ENCODE results near the gene AFAP1.

AFAP1 gene

GRCh38 chr4:7753271-7753670, 186.4 kb downstream of the AFAP1 start:
- TF ChIP-seq CTCF (conservative IDR thresholded peaks at IDR 0.05; ENCODE audit: low read depth, low read length), result no peak
- H3K4me3 ChIP-seq (ENCODE audit: low read length), result no peak overlapping the region
- DNase-seq (ENCODE audit: low read depth), result no peak

GRCh38 chr4:7752649-7753048, 187.0 kb downstream of the AFAP1 start:
- no peak for DNase-seq (ENCODE audit: low read depth)
- no peak for TF ChIP-seq CTCF (conservative IDR thresholded peaks at IDR 0.05; ENCODE audit: low read depth, low read length)

GRCh38 chr4:7750972-7751371, 188.7 kb downstream of the AFAP1 start:
- no peak for DNase-seq (ENCODE audit: low read depth)
- no peak for TF ChIP-seq CTCF (conservative IDR thresholded peaks at IDR 0.05; ENCODE audit: low read depth, low read length)
- no peak overlapping the region for H3K4me3 ChIP-seq (ENCODE audit: low read length)

More at GRCh38 chr4:7752649-7753048, 187.0 kb downstream of the AFAP1 start:
- H3K4me3 ChIP-seq (ENCODE audit: low read length), result no peak overlapping the region

GRCh38 chr4:7750523-7750922, 189.1 kb downstream of the AFAP1 start:
- TF ChIP-seq CTCF (conservative IDR thresholded peaks at IDR 0.05; ENCODE audit: low read depth, low read length), result no peak
- H3K4me3 ChIP-seq (ENCODE audit: low read length), result no peak overlapping the region
- DNase-seq (ENCODE audit: low read depth), result no peak

GRCh38 chr4:7747566-7747965, 192.1 kb downstream of the AFAP1 start:
- TF ChIP-seq CTCF (conservative IDR thresholded peaks at IDR 0.05; ENCODE audit: low read depth, low read length), result no peak
- H3K4me3 ChIP-seq (ENCODE audit: low read length), result no peak overlapping the region
- DNase-seq (ENCODE audit: low read depth), result no peak

- no peak for TF ChIP-seq CTCF (conservative IDR thresholded peaks at IDR 0.05; ENCODE audit: low read depth, low read length)
- DNase-seq (ENCODE audit: low read depth), result no peak
Measured at GRCh38 chr4:7747062-7747385, 192.6 kb downstream of the AFAP1 start.

GRCh38 chr4:7746351-7747061, 193.2 kb downstream of the AFAP1 start:
- no peak overlapping the region for H3K4me3 ChIP-seq (ENCODE audit: low read length)
- no peak for TF ChIP-seq CTCF (conservative IDR thresholded peaks at IDR 0.05; ENCODE audit: low read depth, low read length)
- no peak for DNase-seq (ENCODE audit: low read depth)

More at GRCh38 chr4:7747062-7747385, 192.6 kb downstream of the AFAP1 start:
- H3K4me3 ChIP-seq (ENCODE audit: low read length), result no peak overlapping the region

All from retinal pigment epithelial cell (primary cell).